SJCRH30 (cell line): Measurements from ENCODE around the gene IFNA13. TPM values are rescaled to one million over a fixed set of nuclear protein-coding genes. Genes with fewer than 3 reads are reported as not detected.
A peak's percentile ranks its signal among the peaks of the same experiment; 100 is the strongest.
"Not testable (repeated sequence)": the region's sequence is repeated elsewhere in the genome, so short reads cannot be mapped to it uniquely, and the experiment has no call there.

Experiments used
- DNase-seq, 2 experiments: peaks; one replicate each; pipeline ENCODE4 v3.0.0-alpha.2; 2015 to 2020
- H3K27ac ChIP-seq: fragments of 250-450 bp; sonication (Bioruptor Pico); 2 replicates; pipeline ENCODE4 v1.5.1; 2020; ENCODE audit warnings: mild to moderate bottlenecking, moderate library complexity
- H3K27me3 ChIP-seq: fragments of 250-450 bp; sonication (Bioruptor Pico); 2 replicates; pipeline ENCODE4 v1.5.1; 2020; ENCODE audit warnings: mild to moderate bottlenecking, moderate library complexity
- H3K36me3 ChIP-seq: fragments of 250-450 bp; sonication (Bioruptor Pico); 2 replicates; pipeline ENCODE4 v1.5.1; 2020; ENCODE audit warnings: mild to moderate bottlenecking, moderate library complexity
- H3K4me1 ChIP-seq: fragments of 250-450 bp; sonication (Bioruptor Pico); 2 replicates; pipeline ENCODE4 v1.5.1; 2020; ENCODE audit warnings: mild to moderate bottlenecking, moderate library complexity
- H3K4me3 ChIP-seq: fragments of 250-450 bp; sonication (Bioruptor Pico); 2 replicates; pipeline ENCODE4 v1.5.1; 2020; ENCODE audit warnings: mild to moderate bottlenecking, moderate library complexity
- H3K9me3 ChIP-seq: fragments of 250-450 bp; sonication (Bioruptor Pico); replicated peaks from 2 replicates; pipeline ENCODE4 v1.5.1; 2020; ENCODE audit warnings: mild to moderate bottlenecking, moderate library complexity
- total RNA-seq: library from RNA; depleted of rRNA; stranded (reverse); fragments of >200 nt; shearing (Covaris generic); gene quantifications from 2 replicates; pipeline ENCODE4 v1.2.3, GENCODE V29; 2014

IFNA13 gene
- total RNA-seq, 1 experiment from 2014 or later: not detected

GRCh38 chr9:21385131-21385670 lies 17.3 kb upstream of the IFNA13 start, which contains the start of gene IFNA2:
Gene IFNA2 (minus strand): TSS chr9:21385398. CDS start chr9:21385329, 69 bp downstream.
- Histone ChIP-seq H3K27me3 (no peaks in the 10 kb centered on the region; the same call in 1 of the 2 replicates), H3K4me1 (no peaks in the 10 kb centered on the region), H3K27ac (no peak within 1 kb of the TSS), H3K4me3 (no peak within 1 kb of the TSS), H3K36me3 (no peaks in the 10 kb centered on the region), H3K9me3 (no peaks in the 10 kb centered on the region)
- no peak for DNase-seq

GRCh38 chr9:21383627-21384026 lies 15.8 kb upstream of the IFNA13 start:
- Histone ChIP-seq H3K27ac (no peak overlapping the region), H3K9me3 (no peaks in the 10 kb centered on the region), H3K36me3 (no peaks in the 10 kb centered on the region), H3K4me1 (no peaks in the 10 kb centered on the region), H3K27me3 (no peaks in the 10 kb centered on the region; the same call in 1 of the 2 replicates), H3K4me3 (no peak overlapping the region)
- DNase-seq: no peak

GRCh38 chr9:21381448-21382339 lies 13.8 kb upstream of the IFNA13 start:
- Histone ChIP-seq H3K4me1 (no peaks in the 10 kb centered on the region), H3K9me3 (no peaks in the 10 kb centered on the region), H3K36me3 (no peaks in the 10 kb centered on the region), H3K27me3 (no peaks in the 10 kb centered on the region; the same call in 1 of the 2 replicates), H3K4me3 (no peak overlapping the region), H3K27ac (no peak overlapping the region)
- no peak for DNase-seq

- DNase-seq, H3K27ac ChIP-seq, H3K36me3 ChIP-seq, H3K4me1 ChIP-seq, H3K27me3 ChIP-seq, H3K4me3 ChIP-seq, H3K9me3 ChIP-seq: not testable (repeated sequence)
Measured at GRCh38 chr9:21371467-21371866, 3.6 kb upstream of the IFNA13 start.

- H3K4me1 ChIP-seq: not testable (repeated sequence)
Measured at GRCh38 chr9:21367169-21367568, 688 bp downstream of the IFNA13 start.

GRCh38 chr9:21362287-21362686 lies 5.6 kb downstream of the IFNA13 start:
- H3K4me1 ChIP-seq: no peaks in the 10 kb centered on the region
- no peak for DNase-seq
- no peak overlapping the region for H3K27ac ChIP-seq
- H3K36me3 ChIP-seq: no peaks in the 10 kb centered on the region
- H3K4me3 ChIP-seq: no peak overlapping the region
- H3K9me3 ChIP-seq: no peaks in the 10 kb centered on the region
- no peaks in the 10 kb centered on the region for H3K27me3 ChIP-seq

More at GRCh38 chr9:21367169-21367568, 688 bp downstream of the IFNA13 start:
- not testable (repeated sequence) for H3K36me3 ChIP-seq, H3K4me3 ChIP-seq, H3K27ac ChIP-seq, H3K27me3 ChIP-seq, DNase-seq, H3K9me3 ChIP-seq

- Histone ChIP-seq H3K27me3 (no peaks in the 10 kb centered on the region), H3K9me3 (no peaks in the 10 kb centered on the region), H3K36me3 (no peaks in the 10 kb centered on the region), H3K27ac (no peak overlapping the region), H3K4me3 (no peak overlapping the region), H3K4me1 (no peaks in the 10 kb centered on the region)
- no peak for DNase-seq
Measured at GRCh38 chr9:21357479-21358460, 10.1 kb downstream of the IFNA13 start.

GRCh38 chr9:21350787-21351186 lies 17.1 kb downstream of the IFNA13 start, which contains the start of gene IFNA6:
Gene IFNA6 (minus strand): TSS chr9:21350887. CDS start chr9:21350887, 0 bp downstream.
- Histone ChIP-seq H3K4me1 (no peaks in the 10 kb centered on the region), H3K4me3 (no peak within 1 kb of the TSS), H3K36me3 (no peaks in the 10 kb centered on the region), H3K27me3 (no peaks in the 10 kb centered on the region), H3K27ac (no peak within 1 kb of the TSS), H3K9me3 (no peaks in the 10 kb centered on the region)
- no peak for DNase-seq

- Histone ChIP-seq H3K9me3 (no peaks in the 10 kb centered on the region), H3K36me3 (no peaks in the 10 kb centered on the region), H3K4me1 (no peaks in the 10 kb centered on the region), H3K27ac (no peak overlapping the region), H3K27me3 (no peaks in the 10 kb centered on the region), H3K4me3 (no peak overlapping the region)
- DNase-seq: no peak
Measured at GRCh38 chr9:21348430-21348970, 19.4 kb downstream of the IFNA13 start.

GRCh38 chr9:21340735-21341134 lies 27.1 kb downstream of the IFNA13 start:
- Histone ChIP-seq H3K9me3 (no peaks in the 10 kb centered on the region), H3K4me1 (no peaks in the 10 kb centered on the region; the same call in 1 of the 2 replicates), H3K4me3 (no peak overlapping the region), H3K27me3 (no peaks in the 10 kb centered on the region), H3K27ac (no peak overlapping the region), H3K36me3 (no peaks in the 10 kb centered on the region)
- no peak for DNase-seq

- DNase-seq: no peak
- peaks cover 3% of the 10 kb centered on the region for H3K4me1 ChIP-seq
- no peaks in the 10 kb centered on the region for H3K27me3 ChIP-seq
- no peak overlapping the region for H3K4me3 ChIP-seq
- no peaks in the 10 kb centered on the region for H3K9me3 ChIP-seq
- H3K27ac ChIP-seq: no peak overlapping the region
- peaks cover 15% of the 10 kb centered on the region; the same call in 1 of the 2 replicates for H3K36me3 ChIP-seq
Measured at GRCh38 chr9:21336457-21336856, 31.4 kb downstream of the IFNA13 start.

GRCh38 chr9:21334701-21335632 lies 32.9 kb downstream of the IFNA13 start, which contains the start of gene KLHL9:
Gene KLHL9 (minus strand): TSS chr9:21335404. CDS start chr9:21334859, 545 bp downstream.
- DNase-seq: peak; percentile 91 to 93
- Histone ChIP-seq H3K9me3 (no peaks in the 10 kb centered on the region), H3K36me3 (peaks cover 15% of the 10 kb centered on the region; the same call in 1 of the 2 replicates), H3K27me3 (no peaks in the 10 kb centered on the region), H3K4me1 (peaks cover 3% of the 10 kb centered on the region), H3K4me3 (peak within 1 kb of the TSS; percentile 99), H3K27ac (peak within 1 kb of the TSS; percentile 94)

- H3K27ac ChIP-seq: no peak overlapping the region
- H3K27me3 ChIP-seq: no peaks in the 10 kb centered on the region
- H3K4me3 ChIP-seq: no peak overlapping the region
- H3K36me3 ChIP-seq: peaks cover 15% of the 10 kb centered on the region; the same call in 1 of the 2 replicates
- peaks cover 3% of the 10 kb centered on the region for H3K4me1 ChIP-seq
- DNase-seq: no peak
- no peaks in the 10 kb centered on the region for H3K9me3 ChIP-seq
Measured at GRCh38 chr9:21333226-21333625, 34.6 kb downstream of the IFNA13 start.
